DND-41 (cell line): Measurements from ENCODE around the gene EXOC3L1.

Experiments used
- ATAC-seq: fragments of 200-7000 bp; cut with Tn5 transposase; 3 replicates; pipeline ENCODE4 v1.9.1; 2021; ENCODE audit warnings: low read depth; ENCODE audit not compliant: insufficient read depth
- DNase-seq: peaks from one replicate; pipeline ENCODE4 v3.0.0-alpha.2; 2020
- H2AFZ ChIP-seq: 2 replicates; pipeline ENCODE4 v1.6.0; 2012; ENCODE audit warnings: low read depth, low read length
- H3K27ac ChIP-seq: 2 replicates; pipeline ENCODE4 v1.5.1; 2012; ENCODE audit warnings: low read length, inconsistent platforms
- H3K27me3 ChIP-seq: fragments of 200-600 bp; sonication (generic); 2 replicates; pipeline ENCODE4 v1.6.0; 2012; ENCODE audit warnings: low read length, mild to moderate bottlenecking, inconsistent platforms; ENCODE audit not compliant: insufficient read depth, poor library complexity
- H3K36me3 ChIP-seq: 2 replicates; pipeline ENCODE4 v1.5.1; 2012; ENCODE audit warnings: low read length, inconsistent platforms; ENCODE audit not compliant: insufficient read depth
- H3K4me1 ChIP-seq: 2 replicates; pipeline ENCODE4 v1.5.1; 2012; ENCODE audit warnings: mild to moderate bottlenecking, low read length; ENCODE audit not compliant: insufficient read depth
- H3K4me2 ChIP-seq: 2 replicates; pipeline ENCODE4 v1.6.0; 2012; ENCODE audit warnings: mild to moderate bottlenecking, moderate library complexity, low read length, inconsistent platforms; ENCODE audit not compliant: insufficient read depth
- H3K4me3 ChIP-seq, 2 experiments: fragments of 200-600 bp in 1 of 2; shearing (Covaris generic) in 1 of 2; 2 replicates each; pipeline ENCODE4 v1.5.1; 2012 to 2016; ENCODE audit warnings: inconsistent platforms in 2 of 2, low read length in 2 of 2, mild to moderate bottlenecking in 2 of 2, low read depth in 1 of 2, moderate library complexity in 1 of 2
- H3K79me2 ChIP-seq: 2 replicates; pipeline ENCODE4 v1.6.0; 2012; ENCODE audit warnings: low read length, inconsistent platforms; ENCODE audit not compliant: insufficient read depth
- H3K9ac ChIP-seq: 2 replicates; pipeline ENCODE4 v1.6.0; 2012; ENCODE audit warnings: low read depth, mild to moderate bottlenecking, inconsistent platforms, low read length, moderate library complexity
- H3K9me3 ChIP-seq: 2 replicates; pipeline ENCODE4 v1.5.1; 2012; ENCODE audit warnings: low read length, moderate library complexity, mild to moderate bottlenecking, inconsistent platforms; ENCODE audit not compliant: insufficient read depth, severe bottlenecking
- H4K20me1 ChIP-seq: 2 replicates; pipeline ENCODE4 v1.6.0; 2012; ENCODE audit warnings: low read length; ENCODE audit not compliant: insufficient read depth
- EZH2 ChIP-seq: IDR thresholded peaks from 3 replicates; pipeline ENCODE4 v1.6.1; 2012; ENCODE audit warnings: borderline replicate concordance, low read depth, mild to moderate bottlenecking, moderate library complexity, low read length, inconsistent platforms; ENCODE audit not compliant: severe bottlenecking
- TF ChIP-seq, protein P1 (sequence below): IDR thresholded peaks from 2 replicates; pipeline ENCODE4 v1.5.1; 2012; ENCODE audit warnings: borderline replicate concordance, low read length, moderate library complexity, mild to moderate bottlenecking; ENCODE audit not compliant: poor library complexity, severe bottlenecking; ENCODE audit errors: extremely low read depth

EXOC3L1 gene

DNA sequence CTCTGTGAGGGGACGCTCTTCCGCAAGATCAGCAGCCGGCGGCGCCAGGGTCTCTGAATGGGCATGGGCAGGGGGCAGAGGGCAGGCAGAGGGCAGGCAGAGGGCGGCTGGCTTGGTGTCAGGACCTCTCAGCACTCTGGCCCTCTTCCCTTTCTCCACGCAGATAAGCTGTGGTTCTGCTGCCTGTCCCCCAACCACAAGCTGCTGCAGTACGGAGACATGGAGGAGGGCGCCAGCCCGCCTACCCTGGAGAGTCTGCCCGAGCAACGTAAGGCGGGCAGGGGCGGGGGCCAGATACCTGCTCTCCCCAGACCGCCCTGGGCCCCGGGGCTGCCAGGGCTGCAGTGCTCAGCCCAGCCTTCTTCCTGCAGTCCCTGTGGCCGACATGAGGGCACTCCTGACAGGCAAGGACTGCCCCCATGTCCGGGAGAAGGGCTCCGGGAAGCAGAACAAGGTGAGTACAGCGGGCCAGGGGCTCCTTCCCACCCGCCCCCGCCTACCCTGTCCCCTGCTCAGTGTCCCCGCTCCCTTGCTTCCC, 13.1 kb upstream of the EXOC3L1 start:
- TF ChIP-seq EZH2: no peak
- TF ChIP-seq, protein P1, sequence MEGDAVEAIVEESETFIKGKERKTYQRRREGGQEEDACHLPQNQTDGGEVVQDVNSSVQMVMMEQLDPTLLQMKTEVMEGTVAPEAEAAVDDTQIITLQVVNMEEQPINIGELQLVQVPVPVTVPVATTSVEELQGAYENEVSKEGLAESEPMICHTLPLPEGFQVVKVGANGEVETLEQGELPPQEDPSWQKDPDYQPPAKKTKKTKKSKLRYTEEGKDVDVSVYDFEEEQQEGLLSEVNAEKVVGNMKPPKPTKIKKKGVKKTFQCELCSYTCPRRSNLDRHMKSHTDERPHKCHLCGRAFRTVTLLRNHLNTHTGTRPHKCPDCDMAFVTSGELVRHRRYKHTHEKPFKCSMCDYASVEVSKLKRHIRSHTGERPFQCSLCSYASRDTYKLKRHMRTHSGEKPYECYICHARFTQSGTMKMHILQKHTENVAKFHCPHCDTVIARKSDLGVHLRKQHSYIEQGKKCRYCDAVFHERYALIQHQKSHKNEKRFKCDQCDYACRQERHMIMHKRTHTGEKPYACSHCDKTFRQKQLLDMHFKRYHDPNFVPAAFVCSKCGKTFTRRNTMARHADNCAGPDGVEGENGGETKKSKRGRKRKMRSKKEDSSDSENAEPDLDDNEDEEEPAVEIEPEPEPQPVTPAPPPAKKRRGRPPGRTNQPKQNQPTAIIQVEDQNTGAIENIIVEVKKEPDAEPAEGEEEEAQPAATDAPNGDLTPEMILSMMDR: no peak

GRCh38 chr16:67202426-67202825, 12.5 kb upstream of the EXOC3L1 start:
- H3K27ac ChIP-seq: no peak overlapping the region
- TF ChIP-seq EZH2: no peak
- TF ChIP-seq, protein P1: no peak
- no peak overlapping the region for H3K4me2 ChIP-seq
- peaks cover 23% of the 10 kb centered on the region for H4K20me1 ChIP-seq
- H2AFZ ChIP-seq: no peak overlapping the region
- H3K27me3 ChIP-seq: no peaks in the 10 kb centered on the region
- no peaks in the 10 kb centered on the region for H3K4me1 ChIP-seq
- H3K9me3 ChIP-seq: no peaks in the 10 kb centered on the region
- no peaks in the 10 kb centered on the region for H3K79me2 ChIP-seq
- H3K9ac ChIP-seq: no peak overlapping the region
- H3K36me3 ChIP-seq: peaks cover 69% of the 10 kb centered on the region
- H3K4me3 ChIP-seq: no peak overlapping the region
- no peak for DNase-seq
- ATAC-seq: no peak

More for the DNA sequence above, 13.1 kb upstream of the EXOC3L1 start:
- Histone ChIP-seq H3K4me2 (no peak overlapping the region), H3K4me3 (no peak overlapping the region), H2AFZ (no peak overlapping the region), H3K4me1 (no peaks in the 10 kb centered on the region), H4K20me1 (peaks cover 18% of the 10 kb centered on the region), H3K79me2 (no peaks in the 10 kb centered on the region), H3K27me3 (no peaks in the 10 kb centered on the region), H3K36me3 (peaks cover 63% of the 10 kb centered on the region), H3K27ac (no peak overlapping the region), H3K9me3 (no peaks in the 10 kb centered on the region), H3K9ac (no peak overlapping the region)
- DNase-seq: no peak
- ATAC-seq: no peak

DNA sequence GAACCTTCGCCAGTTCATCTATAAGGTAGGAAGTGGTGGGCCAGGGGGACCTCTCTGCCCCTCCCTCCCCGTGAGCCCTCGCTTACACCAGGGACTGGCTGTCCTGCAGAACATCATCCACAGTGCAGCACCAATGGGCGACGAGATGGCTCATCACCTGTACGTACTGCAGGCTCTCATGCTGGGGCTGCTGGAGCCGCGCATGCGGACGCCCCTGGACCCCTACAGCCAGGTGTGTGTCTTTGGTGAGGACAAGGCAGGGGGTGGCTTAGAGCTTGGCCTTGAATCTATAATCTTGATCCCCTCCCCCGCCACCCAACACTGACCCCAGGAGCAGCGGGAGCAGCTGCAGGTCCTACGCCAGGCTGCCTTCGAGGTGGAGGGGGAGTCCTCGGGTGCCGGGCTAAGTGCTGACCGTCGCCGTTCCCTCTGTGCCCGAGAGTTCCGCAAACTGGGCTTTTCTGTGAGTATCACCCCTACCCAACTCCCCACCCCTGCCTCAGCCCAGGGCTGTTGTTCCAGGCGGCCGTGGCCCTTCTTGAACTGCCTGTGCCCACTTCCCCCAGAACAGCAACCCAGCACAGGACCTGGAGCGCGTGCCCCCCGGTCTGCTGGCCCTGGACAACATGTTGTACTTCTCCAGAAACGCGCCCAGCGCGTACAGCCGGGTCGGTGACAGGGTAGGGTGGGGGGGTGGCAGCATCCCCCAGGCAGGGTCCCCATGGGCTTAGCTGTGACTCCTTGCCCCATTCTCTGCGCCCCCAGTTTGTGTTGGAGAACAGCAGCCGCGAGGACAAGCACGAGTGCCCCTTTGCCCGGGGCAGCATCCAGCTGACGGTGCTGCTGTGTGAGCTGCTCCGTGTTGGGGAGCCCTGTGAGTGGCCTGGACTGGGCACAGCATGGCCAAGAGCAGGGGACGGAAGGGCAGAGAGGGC, 11.7 kb upstream of the EXOC3L1 start:
- H3K4me2 ChIP-seq: no peak overlapping the region
- no peak overlapping the region for H2AFZ ChIP-seq
- no peaks in the 10 kb centered on the region for H3K79me2 ChIP-seq
- no peaks in the 10 kb centered on the region; the same call in 1 of the 2 replicates for H3K4me1 ChIP-seq
- DNase-seq (no peak), ATAC-seq (no peak)
- no peak overlapping the region for H3K27ac ChIP-seq
- peaks cover 76% of the 10 kb centered on the region for H3K36me3 ChIP-seq
- H4K20me1 ChIP-seq: peaks cover 30% of the 10 kb centered on the region
- H3K27me3 ChIP-seq: no peaks in the 10 kb centered on the region
- no peak overlapping the region for H3K4me3 ChIP-seq
- TF ChIP-seq, protein P1: no peak
- H3K9ac ChIP-seq: no peak overlapping the region
- no peaks in the 10 kb centered on the region for H3K9me3 ChIP-seq
